Psoas muscle (tissue), 8 donors: Measurements from ENCODE around the gene C1QTNF6. TPM values are rescaled to one million over a fixed set of nuclear protein-coding genes. Genes with fewer than 3 reads are reported as not detected.

Source experiments
- ATAC-seq, 4 donors: fragments of 200-7000 bp; cut with Tn5 transposase; one replicate each; pipeline ENCODE4 v1.9.1; 2020; ENCODE audit warnings: moderate library complexity in 3 of 4, mild to moderate bottlenecking in 2 of 4
- DNase-seq, 2 donors: peaks; one replicate each; pipeline ENCODE4 v3.0.0-alpha.2; 2020
- H3K27ac ChIP-seq: fragments of 200-600 bp; one replicate; pipeline ENCODE4 v1.8.0; 2022
- H3K27me3 ChIP-seq, 3 donors: fragments of 200-600 bp in 1 of 3; one replicate each; pipeline versions ENCODE4 v1.6.1 to v1.8.0; 2013 to 2022; ENCODE audit warnings: low read length in 2 of 3, mild to moderate bottlenecking in 2 of 3, moderate library complexity in 1 of 3; ENCODE audit not compliant: insufficient read depth in 3 of 3
- H3K36me3 ChIP-seq, 2 donors: fragments of 200-600 bp in 1 of 2; one replicate each; pipeline versions ENCODE4 v1.6.1 to v1.8.0; 2013 to 2022; ENCODE audit warnings: low read depth in 1 of 2, mild to moderate bottlenecking in 1 of 2, moderate library complexity in 1 of 2; ENCODE audit not compliant: insufficient read depth in 1 of 2
- H3K4me1 ChIP-seq: fragments of 200-600 bp; one replicate; pipeline ENCODE4 v1.8.0; 2022
- H3K4me3 ChIP-seq: fragments of 200-600 bp; one replicate; pipeline ENCODE4 v1.8.0; 2022; ENCODE audit warnings: mild to moderate bottlenecking
- H3K9me3 ChIP-seq: fragments of 200-600 bp; one replicate; pipeline ENCODE4 v1.8.0; 2022
- WGBS, 3 donors: extraction: QIAGEN DNeasy Blood & Tissue Kit; methylation state at CpG; one replicate each; pipeline versions ENCODE4 v1.1.6 to v1.1.7; 2013; 5-methylcytosine and 5-hydroxymethylcytosine counted together
- intact Hi-C, 2 donors: fragments of 100-400 bp; cut with DNase I; formaldehyde crosslinking; loops; one replicate each; pipeline versions ENCODE4 v1.11.0 to v1.14.2; 2022
- polyA plus RNA-seq, 3 donors: library from polyadenylated mRNA; stranded (reverse); fragments of 200-250 nt; gene quantifications; one replicate each; pipeline ENCODE4 v1.2.3, GENCODE V29; 2013
- total RNA-seq, 4 donors: library from RNA; stranded (reverse); fragmentation: NEBNext Ultra II Directional in 2 of 4; extraction: Animal tissue kit (Norgen Biotek cat#: 25700) in 2 of 4; gene quantifications; one replicate each; pipeline versions ENCODE4 v1.2.1 to v1.2.4, GENCODE V29; 2021 to 2023
- TF ChIP-seq, protein P1 (sequence below): fragments of 200-600 bp; IDR thresholded peaks from one replicate; pipeline ENCODE4 v1.8.0; 2022; ENCODE audit warnings: antibody characterized with exemption
- donor health status: healthy with polysubstance abuse.
- donor health status: DM: no; HTN: no; CAD: no; lungs with moderate emphysema.
- donor health status: Bipolar disorder and iron deficiency.
- donor health status: healthy.
- donor health status: DM: yes; HTN: yes; CAD: no.
- donor health status: DM: no; HTN: no; CAD: no.
- donor health status: DM: no; HTN: no; CAD: no.
- donor health status: DM: yes; HTN: yes; CAD: no.

C1QTNF6 gene
- total and polyA plus RNA-seq, 7 donors: 0.66 to 8.2 (median 1.0) TPM

DNA sequence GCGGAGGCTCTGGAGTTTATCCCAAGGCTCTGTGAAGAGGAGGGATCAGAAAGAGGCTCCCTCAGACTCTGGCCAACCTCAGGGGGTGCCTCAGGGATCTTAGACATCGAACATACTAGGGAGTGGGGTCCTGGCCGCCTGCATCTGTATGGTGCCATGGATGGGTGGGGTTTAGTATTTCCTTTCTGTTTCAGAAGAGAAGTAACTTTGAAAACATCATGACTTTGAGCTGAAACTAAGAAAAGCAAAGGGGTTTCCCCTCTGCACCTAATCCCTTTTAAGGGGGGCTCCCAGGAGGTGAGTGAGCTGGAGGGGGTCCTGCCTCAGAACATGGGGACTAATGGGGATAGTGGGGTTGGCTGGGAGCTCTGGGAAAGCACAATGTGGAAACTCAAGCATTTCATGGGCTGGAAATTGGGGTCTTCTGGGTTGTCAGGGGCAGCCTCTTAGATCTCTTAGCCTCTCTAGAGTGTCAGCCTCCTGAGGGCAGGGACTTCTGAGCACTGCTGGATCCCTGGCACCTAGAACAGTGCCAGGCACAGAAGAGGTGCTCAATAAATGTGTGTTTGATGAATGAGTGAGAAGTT, 36.0 kb upstream of the C1QTNF6 start:
- no peak overlapping the region for H3K27ac ChIP-seq

DNA sequence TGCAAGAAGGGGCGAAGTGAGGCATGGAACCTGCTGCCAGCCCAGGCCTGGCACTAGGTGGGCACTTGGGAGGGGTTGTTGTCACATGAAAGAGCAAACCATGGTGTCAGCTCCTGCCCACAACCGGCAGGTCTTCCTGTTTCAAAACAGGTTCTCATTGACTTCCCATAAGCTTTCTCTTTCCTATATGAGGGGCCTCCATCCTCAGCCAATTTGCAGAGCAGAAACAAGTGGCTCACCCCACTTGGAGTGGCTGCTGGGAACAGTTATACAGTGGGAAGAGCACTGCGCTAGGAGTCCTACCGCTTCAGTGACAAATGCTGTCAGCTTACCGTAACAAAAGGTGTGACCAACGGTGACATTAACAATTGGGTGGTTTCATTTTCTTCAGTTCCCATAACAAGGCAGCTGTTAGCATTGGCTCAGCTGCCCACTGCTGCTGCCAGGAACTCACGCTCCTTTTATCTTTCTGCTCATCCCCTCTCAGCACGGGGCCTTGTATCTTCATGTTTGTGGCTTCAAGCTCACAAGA, 34.5 kb upstream of the C1QTNF6 start:
- no peak for ATAC-seq
- intact Hi-C loops: no loop called here

More for the DNA sequence above, 36.0 kb upstream of the C1QTNF6 start:
- intact Hi-C loops: no loop called here
- no peaks in the 10 kb centered on the region for H3K9me3 ChIP-seq
- H3K4me1 ChIP-seq: no peaks in the 10 kb centered on the region
- DNase-seq (no peak), ATAC-seq (no peak)
- H3K27me3 ChIP-seq: peaks cover 0 to 33% (median 8%) of the 10 kb centered on the region in 3 donors
- no peaks in the 10 kb centered on the region for H3K36me3 ChIP-seq
- H3K4me3 ChIP-seq: no peak overlapping the region
- TF ChIP-seq, protein P1, sequence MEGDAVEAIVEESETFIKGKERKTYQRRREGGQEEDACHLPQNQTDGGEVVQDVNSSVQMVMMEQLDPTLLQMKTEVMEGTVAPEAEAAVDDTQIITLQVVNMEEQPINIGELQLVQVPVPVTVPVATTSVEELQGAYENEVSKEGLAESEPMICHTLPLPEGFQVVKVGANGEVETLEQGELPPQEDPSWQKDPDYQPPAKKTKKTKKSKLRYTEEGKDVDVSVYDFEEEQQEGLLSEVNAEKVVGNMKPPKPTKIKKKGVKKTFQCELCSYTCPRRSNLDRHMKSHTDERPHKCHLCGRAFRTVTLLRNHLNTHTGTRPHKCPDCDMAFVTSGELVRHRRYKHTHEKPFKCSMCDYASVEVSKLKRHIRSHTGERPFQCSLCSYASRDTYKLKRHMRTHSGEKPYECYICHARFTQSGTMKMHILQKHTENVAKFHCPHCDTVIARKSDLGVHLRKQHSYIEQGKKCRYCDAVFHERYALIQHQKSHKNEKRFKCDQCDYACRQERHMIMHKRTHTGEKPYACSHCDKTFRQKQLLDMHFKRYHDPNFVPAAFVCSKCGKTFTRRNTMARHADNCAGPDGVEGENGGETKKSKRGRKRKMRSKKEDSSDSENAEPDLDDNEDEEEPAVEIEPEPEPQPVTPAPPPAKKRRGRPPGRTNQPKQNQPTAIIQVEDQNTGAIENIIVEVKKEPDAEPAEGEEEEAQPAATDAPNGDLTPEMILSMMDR: no peak
- WGBS, 3 donors: 65 to 76% (median 65%) methylated on average over 3 of the region's 3 CpGs

DNA sequence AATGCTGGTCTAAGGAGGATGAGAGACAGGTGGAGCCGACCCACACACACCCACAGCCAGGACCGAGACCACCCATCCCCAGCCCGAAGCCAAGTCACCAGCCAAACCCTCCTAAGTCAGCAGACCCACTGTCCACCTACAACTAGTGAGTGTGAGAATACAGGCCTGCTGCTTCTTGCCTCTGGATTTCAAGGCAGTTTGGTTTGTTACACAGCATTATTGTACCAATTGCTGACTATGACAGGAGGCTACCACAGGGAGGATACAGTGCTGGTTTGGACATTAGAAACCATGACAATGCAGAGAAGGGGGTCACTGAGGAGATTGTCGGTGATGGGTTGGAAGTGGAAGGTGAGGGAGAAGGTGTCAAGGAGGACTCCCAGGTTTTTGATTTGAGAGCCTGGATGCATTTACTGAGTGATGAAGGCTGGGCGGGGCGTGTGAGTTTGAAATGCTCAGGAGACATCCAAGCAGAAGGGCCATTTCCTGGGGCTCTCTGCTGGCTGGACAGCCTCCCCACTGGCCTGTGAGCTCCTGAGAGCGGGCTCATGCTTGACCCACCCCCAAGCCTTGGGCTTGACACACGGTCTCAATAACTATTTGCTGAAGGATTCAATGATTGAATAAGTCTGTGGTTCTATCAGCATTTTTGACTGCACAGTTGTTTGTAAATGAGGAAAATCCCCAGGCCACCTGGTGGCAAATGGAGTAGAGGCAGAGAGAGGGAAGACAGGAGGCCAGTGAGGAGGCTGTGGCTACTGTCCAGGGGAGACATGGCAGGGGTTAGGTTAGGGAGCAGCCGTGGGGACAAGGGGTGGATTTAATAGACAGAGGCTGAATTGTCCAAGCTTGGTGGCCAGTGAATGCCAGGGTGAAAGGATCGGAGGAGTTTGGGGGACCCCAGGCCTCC, 33.6 kb upstream of the C1QTNF6 start:
- DNase-seq: no peak
- Histone ChIP-seq H3K27me3 (peaks cover 0 to 25% (median 8%) of the 10 kb centered on the region in 3 donors), H3K27ac (no peak overlapping the region), H3K4me3 (no peak overlapping the region), H3K4me1 (no peaks in the 10 kb centered on the region), H3K36me3 (no peaks in the 10 kb centered on the region), H3K9me3 (no peaks in the 10 kb centered on the region)
- WGBS, 3 donors: 88 to 90% (median 90%) methylated on average over 10 of the region's 10 CpGs
- TF ChIP-seq, protein P1: no peak
- ATAC-seq: no peak
- intact Hi-C loops: no loop called here

More for the DNA sequence above, 34.5 kb upstream of the C1QTNF6 start:
- 46 to 52% (median 50%) methylated on average over 8 of the region's 8 CpGs for WGBS, 3 donors
- no peak for DNase-seq
- H3K9me3 ChIP-seq: no peaks in the 10 kb centered on the region
- no peaks in the 10 kb centered on the region for H3K36me3 ChIP-seq
- H3K4me3 ChIP-seq: no peak overlapping the region
- H3K27me3 ChIP-seq: peaks cover 0 to 23% (median 8%) of the 10 kb centered on the region in 3 donors
- TF ChIP-seq, protein P1: no peak
- no peak overlapping the region for H3K27ac ChIP-seq
- H3K4me1 ChIP-seq: no peaks in the 10 kb centered on the region

DNA sequence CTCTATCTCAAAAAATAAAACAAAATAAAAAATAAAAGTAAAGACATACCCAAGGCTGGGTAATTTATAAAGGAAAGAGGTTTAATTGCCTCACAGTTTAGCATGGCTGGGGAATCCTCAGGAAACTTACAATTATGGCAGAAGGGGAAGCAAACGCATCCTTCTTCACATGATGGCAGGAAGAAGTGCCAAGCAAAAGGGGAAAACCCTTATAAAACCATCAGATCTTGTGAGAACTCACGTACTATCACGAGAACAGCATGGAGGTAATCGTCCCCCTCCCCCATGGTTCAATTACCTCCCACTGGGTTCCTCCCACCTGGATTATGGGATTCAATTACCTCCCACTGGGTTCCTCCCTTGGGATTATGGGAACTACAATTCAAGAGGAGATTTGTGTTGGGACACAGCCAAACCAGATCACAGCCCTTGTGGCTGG, 32.5 kb upstream of the C1QTNF6 start:
- H3K9me3 ChIP-seq: no peaks in the 10 kb centered on the region
- H3K4me1 ChIP-seq: no peaks in the 10 kb centered on the region
- TF ChIP-seq, protein P1: no peak
- no peak for DNase-seq
- H3K4me3 ChIP-seq: no peak overlapping the region
- 43 to 60% (median 44%) methylated on average over 4 of the region's 4 CpGs for WGBS, 3 donors
- no peak for ATAC-seq
- peaks cover 0 to 28% (median 8%) of the 10 kb centered on the region in 3 donors for H3K27me3 ChIP-seq
- H3K36me3 ChIP-seq: no peaks in the 10 kb centered on the region
- intact Hi-C loops: no loop called here
- no peak overlapping the region for H3K27ac ChIP-seq
